HG03457 (cell line): Measurements from ENCODE around the gene PEX12.
"Not testable (repeated sequence)": the region's sequence is repeated elsewhere in the genome, so short reads cannot be mapped to it uniquely, and the experiment has no call there.

Experiments
- ATAC-seq: cut with Tn5 transposase; IDR thresholded peaks from one replicate; pipeline ENCODE4 v1.9.1; 2021; ENCODE audit warnings: moderate number of reproducible peaks; ENCODE audit not compliant: unreplicated experiment

The PEX12 gene

DNA sequence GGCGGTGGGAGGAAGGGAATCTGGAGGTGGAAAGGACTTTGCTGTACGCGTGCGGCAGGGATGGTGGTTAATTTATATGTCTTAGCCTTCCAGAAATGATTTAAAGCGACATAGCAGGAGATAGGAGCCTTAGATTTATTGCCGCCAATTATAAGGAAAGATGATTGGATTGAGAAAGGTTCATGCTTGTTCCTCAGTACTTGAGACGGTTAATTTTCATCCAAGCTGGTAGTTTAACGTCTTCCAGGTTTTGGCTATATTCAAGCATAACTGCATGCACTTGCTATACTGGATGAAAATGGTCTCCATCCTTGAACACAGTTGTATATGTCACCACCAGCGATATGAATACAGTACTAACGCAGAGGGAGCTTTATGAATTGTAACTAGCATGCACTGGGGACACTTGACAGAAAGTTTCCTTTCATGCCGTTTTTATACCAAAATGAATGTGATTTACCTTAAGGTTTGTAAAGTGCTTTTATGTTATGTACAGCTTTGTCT, 610 bp upstream of the PEX12 start:
- ATAC-seq, result no peak

DNA sequence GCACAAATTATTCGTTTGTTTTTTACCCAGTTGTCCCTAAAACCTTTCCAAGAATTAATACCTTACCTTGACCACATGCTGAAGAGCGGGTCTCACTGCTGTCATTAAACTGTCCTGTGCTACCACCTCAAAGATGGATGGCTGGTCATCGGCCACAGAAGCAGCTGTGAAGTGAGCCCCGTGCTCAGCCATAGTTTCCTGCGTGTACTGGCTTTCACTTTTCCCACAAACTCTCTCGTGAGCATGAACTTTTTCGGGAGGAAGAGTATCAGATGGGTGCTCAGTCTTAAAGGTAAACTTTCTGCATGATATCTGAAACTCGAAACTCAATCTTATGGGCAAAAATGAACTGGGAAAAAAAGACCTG, 558 bp downstream of the PEX12 start:
- no peak for ATAC-seq

DNA sequence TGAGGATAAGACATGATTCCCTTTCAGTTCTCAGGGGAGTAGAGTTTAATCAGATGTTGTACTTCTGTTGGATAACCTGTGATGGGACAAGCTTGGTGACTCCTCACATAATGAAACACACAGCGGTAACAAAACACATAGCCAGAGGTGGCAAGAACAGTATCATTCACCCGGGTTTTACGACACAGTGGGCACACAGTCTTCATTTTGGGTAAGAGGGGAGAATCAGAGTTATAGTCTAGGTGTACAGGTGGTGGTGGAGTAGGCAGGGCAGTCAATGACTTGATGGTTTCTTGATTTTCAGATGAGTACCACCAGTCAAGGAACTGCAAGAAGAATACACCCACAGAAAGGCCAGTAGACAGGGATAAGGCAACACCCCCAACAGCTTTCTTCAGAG, 2.6 kb downstream of the PEX12 start:
- ATAC-seq, result no peak

DNA sequence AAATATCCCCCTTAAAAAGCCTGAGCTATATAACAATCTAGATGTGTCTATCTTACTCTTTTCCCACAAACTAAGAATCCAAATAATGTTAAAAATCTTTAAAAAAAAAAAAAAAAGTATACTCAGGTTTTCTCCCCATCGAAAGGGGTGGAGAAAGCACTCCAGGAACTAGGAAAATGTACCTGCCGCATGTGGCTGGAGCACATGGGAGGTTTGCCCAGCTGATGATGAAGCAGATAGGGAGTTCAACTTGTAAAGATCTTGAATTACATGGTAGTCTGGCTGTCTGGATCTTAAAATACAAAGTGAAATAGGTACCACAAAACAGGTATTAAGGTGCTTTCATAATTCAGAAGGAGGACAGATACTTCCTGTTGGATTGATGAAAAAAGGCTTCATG, 9.0 kb downstream of the PEX12 start:
- no peak for ATAC-seq

DNA sequence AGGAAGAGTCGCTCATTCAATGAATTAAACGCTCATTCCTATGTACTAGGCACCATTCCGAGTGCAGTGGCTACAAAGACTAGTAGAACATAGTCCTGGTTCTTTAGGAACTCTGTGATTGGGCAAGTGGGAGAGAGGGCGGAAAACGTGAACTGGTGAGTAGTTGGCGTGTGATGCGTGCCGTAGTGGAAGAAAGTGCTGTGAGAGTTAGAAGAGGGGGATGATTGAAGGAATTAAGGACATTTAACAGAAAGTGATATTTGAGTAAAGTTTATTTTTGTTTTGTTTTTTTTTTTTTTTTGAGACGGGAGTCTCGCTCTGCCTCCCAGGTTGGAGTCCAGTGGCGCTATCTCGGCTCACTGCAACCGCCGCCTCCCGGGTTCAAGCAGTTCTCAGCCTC, 9.8 kb downstream of the PEX12 start:
- no peak for ATAC-seq

DNA sequence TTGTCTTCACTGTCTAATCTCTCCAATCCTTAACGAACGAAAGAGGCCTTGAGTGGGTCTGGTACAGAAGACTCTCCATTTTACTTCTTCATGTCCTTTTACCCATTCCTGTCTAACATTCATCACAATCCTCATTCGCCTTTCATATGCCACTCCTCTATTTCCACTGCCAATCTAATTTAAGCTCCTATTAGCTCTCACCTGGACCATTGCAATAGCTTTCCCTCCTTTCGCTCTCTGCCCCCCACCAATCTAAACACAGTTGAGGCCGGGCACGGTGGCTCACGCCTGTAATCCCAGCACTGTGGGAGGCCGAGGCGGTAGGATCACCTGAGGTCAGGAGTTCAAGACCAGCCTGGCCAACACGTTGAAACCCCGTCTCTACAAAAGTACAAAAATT, 11.4 kb downstream of the PEX12 start:
- ATAC-seq, result no peak

DNA sequence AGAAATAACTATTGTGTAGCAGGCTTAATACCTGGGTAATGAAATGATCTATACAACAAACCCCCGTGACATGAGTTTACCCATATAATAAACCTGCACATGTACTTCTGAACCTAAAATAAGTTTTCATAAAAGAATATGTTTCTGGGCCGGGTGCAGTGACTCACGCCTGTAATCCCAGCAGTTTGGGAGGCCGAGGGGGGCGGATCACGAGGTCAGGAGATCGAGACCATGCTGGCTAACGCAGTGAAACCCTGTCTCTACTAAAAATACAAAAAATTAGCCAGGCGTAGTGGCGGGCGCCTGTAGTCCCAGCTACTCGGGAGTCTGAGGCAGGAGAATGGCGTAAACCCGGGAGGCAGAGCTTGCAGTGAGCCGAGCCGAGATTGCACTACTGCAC, 15.2 kb downstream of the PEX12 start:
- ATAC-seq, result not testable (repeated sequence)

DNA sequence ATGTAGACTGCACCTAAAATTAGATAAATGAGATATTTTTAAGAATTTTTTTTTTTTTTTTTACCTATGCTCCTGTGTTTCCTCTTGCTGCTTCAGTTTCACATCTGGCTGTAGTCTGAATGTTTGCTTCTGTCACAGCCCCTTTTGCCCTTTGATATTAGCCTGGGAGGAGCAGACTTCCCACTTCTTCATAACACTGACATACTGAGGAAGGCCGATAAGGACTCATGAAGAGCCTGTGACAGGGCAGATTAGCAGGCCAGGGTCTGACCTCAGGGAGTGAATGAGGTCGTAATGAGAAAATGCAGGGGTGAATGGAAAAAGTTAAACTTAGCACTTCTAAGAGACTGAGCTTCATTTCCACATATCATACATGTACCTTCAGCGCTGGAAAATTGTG, 17.7 kb downstream of the PEX12 start, which contains the start of gene SLFN14:
Gene SLFN14, minus strand, starts transcription at position 117 of the 400 bp plus-strand sequence. CDS start 2,757 bp downstream, outside the sequence.
- no peak for ATAC-seq

DNA sequence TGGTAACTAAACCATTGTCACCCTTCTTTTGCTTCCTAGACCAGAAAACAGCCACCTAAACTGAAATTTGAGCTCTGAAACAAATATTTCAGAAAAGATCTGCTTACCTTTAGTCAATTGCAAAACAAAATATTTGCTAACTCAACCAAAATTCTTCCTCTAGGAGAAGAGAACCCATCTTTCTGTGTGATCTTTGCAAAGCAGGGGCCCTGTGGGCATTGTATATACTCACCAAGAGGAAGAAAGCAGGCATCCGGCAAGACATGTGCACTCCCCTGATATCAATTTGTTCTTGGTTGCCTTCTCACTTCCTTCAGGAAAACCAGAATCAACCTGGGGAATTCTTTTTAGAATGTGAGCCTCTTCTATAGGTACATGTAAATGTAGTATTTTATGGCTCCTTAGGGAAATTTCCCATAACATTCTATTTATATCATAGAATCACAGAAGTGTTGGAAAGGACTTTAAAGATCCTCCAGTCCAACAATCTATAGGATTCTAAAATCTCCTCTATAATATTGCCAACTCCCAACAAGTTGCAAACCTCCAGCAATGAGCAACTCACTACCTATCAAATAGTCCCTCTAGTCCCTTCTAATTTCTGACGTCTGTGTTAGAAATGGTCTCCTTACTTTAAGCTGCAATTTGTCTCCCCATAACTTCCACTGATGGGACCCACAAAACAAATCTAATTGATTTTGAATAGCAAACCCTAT, 18.7 kb downstream of the PEX12 start:
- no peak for ATAC-seq

DNA sequence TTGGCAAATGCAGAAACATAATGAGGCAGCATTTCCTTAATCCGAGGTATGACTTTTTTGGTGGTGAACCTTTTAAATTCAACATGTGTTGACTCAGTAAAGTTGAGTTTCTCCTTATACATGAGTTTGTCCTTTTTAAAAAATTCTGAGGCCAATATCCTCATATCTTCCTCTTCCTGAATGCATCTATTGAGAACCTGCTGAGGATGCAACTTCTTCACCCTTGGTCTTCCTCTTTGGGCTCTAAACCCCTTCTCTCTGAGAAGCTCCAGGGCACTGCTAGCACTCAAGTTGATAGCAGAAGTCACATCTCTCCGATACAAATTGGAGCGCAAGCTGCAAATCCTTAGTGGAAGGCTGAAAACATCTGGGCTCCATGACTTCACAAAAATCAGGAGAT, 21.0 kb downstream of the PEX12 start:
- ATAC-seq, result no peak

DNA sequence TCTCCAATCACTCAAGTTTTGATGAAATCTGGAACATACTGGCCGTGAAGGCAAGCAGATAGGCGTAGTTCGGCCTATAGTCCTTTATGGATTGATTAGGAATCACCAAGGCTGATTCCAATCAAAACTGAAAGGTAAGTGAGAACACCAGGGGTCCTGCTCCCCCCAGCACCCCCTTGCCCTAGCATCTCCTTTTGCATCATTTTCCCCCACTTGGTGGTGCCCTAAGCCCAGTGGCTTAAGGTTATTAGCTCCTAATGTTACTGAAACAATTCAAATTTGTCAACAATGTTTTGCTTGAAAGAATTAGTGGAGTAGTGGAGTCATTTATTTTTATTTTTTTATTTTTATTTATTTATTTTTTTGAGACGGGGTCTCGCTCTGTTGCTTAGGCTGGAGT, 22.7 kb downstream of the PEX12 start:
- no peak for ATAC-seq

DNA sequence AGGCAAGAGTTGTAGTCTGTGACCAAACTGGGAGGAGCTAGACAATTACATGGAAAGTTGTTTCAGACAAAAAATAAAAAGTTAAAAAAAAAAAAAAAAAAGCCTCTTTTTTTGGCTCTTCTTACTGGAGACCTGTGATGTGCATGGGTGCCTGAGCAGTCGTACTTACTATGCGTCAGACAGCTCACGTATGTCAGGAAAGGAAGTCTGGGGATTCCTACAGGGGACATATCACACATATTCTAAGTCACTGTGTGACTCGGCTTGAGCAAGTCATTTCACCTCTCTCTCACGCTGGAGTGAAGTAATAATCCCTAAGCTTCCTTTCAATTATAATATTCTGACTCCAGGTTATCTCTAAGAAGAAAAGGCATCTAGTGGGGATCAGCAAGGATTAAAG, 23.7 kb downstream of the PEX12 start:
- ATAC-seq, result no peak

DNA sequence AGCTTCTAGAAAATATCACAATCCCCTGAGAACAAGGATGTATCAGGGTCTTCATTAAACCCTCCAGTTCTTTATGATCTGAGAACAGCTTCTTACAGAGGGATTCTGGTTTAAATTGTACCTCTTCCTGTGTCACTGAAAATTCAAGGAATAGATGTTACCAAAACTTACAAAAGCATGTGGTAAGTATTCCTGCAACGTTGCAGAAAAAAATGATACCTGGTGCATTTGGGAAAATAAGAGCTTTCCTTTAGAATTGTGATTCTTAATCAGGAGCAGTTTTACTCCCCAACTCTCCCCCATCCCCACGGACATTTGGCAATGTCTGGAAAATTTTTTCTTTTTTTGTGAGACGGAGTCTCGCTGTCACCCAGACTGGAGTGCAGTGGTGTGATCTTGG, 25.1 kb downstream of the PEX12 start:
- no peak for ATAC-seq

DNA sequence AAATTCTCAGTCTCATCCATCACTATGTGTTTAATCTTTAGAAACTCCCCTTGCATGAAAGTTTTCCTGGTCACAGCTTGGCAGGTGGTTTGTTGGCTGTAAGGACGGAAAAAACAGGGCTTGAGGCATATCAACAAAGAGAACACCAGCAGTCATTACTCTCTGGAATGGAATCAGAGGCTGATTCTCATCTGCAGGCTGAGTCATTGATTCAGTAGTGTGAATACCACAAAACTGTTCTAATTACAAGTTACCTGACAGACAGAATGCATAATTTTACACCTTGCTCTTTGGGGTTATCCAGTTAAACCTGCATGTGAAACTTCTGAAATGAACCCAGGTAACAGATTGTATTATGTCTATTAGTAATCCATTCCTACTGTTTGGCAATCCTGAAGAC, 29.4 kb downstream of the PEX12 start:
- no peak for ATAC-seq

DNA sequence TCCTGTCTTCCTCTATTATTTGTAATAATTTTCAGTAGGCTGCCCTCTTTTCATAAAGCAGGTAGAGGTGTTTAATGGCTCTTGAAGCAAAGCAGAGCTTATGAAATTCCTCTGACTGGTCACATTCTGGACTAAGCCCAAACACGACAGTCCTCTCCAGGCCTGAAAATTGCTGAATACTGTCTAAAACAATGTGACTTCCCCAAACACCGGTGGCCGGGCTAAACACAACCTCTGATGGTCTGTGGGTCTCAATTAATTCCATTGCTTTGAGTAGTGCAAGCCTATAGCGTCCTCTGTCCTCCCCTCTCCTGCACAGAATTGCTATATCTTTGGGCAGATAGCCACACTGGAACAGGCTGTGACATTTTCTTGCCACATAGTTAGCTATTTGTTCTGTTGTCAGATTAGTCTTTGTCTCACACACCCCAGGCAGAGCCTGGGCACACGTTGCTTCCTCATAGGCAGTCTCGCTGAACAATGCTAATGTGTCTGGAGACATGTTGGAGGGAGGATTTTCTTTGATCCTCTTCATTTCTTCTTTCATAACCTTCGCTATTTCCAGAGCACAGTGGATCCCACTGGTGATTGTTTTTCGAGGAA, 30.1 kb downstream of the PEX12 start:
- ATAC-seq, result no peak

DNA sequence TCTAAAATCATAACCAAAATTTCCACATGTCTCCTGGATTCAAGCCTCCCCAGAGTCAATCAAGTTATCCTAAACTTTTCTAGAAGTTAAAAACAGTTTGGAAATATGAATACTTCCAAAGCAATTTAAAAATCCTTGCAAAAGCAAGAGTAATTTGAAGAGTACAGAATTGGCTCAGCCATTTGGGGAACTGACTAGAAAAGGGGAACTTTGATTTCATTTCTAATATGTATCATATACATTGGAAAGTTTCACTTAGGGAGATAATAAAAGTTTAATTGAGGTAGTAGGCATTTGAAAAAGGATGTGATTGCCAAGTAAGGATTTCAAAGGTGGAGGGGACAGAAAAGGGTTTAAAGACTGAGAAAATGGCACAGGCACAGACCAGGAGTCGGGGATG, 31.9 kb downstream of the PEX12 start:
- no peak for ATAC-seq

DNA sequence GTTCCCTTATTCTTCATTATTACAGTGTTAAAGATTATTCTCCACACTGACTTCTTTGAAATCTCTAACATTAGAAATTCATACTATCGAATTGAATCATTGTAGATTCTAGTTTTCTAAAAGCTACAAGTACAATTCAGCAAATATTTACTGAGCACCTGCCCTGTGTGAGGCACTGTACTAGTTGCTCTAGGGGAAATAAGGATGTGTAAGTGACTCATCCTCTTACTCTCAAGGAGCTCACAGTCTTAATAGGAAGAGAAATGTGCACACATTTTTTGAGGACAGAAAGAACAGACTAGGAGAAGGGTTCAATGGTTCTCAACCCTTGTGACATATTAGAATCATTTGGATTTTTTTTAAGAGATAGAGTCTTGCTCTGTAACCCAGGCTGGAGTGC, 33.2 kb downstream of the PEX12 start:
- no peak for ATAC-seq

DNA sequence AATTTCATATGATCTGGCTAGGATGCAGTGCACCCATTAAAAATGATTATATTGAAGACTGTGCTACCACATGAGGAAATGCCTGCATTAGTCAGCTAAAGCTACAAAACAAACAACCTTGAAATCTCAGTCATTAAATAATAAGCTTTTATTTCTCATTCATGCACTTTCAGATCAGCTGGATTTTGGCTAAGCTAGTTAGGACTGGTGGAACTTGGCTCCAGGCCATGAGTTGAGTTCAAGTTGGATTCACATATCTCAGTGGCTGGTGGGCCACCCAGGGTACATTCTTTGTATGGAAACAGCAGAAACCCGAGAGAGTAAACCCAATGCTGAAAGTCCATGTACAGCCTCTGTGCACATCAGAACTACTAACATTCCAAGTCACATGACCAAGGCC, 34.5 kb downstream of the PEX12 start:
- ATAC-seq, result no peak

DNA sequence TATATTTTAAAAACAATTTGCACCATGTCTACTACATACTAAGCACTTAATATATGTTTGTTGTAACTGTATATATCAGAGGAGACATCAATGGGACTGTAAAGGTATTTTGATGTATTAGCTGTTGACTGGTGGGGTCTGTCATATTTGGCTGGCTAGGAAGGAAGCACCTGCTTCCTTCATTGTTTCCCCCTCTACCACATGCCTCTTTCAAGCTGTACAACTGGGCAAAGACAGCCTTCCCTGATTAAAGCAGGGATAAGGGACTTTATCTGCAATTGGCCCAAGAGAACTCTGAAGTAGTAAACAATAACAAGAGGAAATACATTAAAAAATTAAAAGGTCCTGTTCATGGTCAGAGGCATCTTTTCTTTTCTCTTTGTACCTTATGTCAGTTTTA, 35.4 kb downstream of the PEX12 start:
- ATAC-seq, result no peak

DNA sequence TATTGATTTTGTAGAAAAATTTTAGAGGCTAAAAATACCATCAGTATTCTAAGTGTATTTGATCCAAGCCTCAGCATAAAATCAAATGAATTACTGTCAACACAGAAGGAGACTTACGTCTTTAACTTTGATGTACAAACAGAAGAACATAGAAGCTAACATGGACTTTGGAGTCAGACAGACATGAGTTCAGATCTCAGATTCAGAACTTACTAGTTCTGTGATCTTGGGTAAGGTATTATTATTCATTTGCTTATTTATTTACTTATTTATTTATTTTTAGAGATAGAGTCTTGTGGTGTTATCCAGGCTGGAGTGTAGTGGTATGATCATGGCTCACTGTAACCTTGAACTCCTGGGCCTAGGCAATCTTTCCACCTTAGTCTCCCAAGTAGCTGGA, 36.9 kb downstream of the PEX12 start:
- no peak for ATAC-seq

DNA sequence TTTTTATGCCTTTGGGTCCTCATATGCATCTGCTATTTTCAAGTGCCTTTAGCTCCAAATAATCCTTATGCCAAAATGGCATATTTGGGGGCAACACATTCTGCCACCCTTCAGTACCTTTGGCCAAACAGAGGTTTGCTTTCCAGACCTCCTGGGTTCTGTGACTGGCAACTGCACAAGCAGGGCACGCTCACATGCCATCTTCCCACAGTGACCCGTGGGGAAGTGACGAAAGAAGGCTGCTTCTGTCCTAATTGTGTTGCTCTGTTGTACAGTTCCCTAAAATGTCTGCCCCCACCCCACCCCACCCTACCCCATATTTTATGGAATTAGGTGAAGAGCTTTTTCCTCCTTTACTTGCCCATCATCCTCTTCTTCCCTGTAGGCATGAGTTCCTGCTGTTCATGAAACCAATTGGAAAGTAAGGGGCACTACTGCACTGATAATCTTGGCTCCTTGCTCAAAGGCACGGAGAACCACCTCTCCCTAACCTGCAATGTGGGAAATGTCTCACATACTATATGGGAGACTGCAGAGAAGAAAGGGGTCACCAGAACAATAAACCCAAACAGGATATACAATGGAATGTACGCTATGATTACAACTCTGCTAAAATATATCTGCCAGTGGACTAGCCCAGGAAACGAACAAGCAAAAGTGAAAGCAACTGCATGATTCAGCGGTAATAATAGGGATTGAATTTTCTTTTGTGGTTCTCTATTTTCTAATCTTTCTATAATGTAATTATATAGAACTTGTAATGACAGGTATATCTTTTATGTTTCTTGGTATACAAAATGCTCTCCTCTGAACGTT, 37.6 kb downstream of the PEX12 start:
- ATAC-seq, result no peak

DNA sequence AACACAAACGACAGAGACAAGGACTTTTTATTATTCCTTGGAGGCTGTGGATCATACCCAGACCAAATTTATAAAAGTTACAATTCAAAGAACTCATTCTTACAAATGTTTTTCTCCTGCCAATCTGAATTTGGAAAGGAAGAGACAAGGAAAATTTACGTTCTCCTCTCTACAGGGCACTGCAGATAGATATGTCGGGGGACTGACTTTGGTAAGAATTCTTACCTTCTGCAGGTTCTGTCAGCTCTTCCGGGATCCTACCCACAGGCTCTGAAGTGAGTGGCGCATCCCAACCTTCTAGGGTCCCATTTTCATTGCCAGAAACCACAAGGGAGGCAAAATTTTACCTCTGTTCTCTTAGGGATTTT, 38.7 kb downstream of the PEX12 start:
- ATAC-seq, result no peak
